IMR-90 (cell line): ENCODE measurements around the gene ACTN1. TPM values are rescaled to one million over a fixed set of nuclear protein-coding genes. Genes with fewer than 3 reads are reported as not detected.
A peak's percentile ranks its signal among the peaks of the same experiment; 100 is the strongest.

ENCODE experiments used
- ATAC-seq: fragments of 200-7000 bp; cut with Tn5 transposase; 2 replicates; pipeline ENCODE4 v1.9.1; 2020; ENCODE audit warnings: low read depth, mild to moderate bottlenecking, moderate library complexity
- BruUV-seq: library from RNA; stranded (reverse); fragments of 400-500 nt; replicated peaks from 2 replicates; lab custom pipeline; 2021; lab: Mats Ljungman, UMichigan
- CTCF ChIA-PET: fragments of 300-600 bp; formaldehyde crosslinking; extraction: SDS; loops from one replicate; lab custom pipeline; 2021; ENCODE audit warnings: antibody characterized with exemption; lab: Yijun Ruan, JAX
- POLR2A ChIA-PET: fragments of 300-600 bp; sonication (Branson Sonifier 250); formaldehyde crosslinking; loops from one replicate; lab custom pipeline; 2022; ENCODE audit warnings: antibody characterized with exemption; ENCODE audit not compliant: unreplicated experiment; lab: Charles Lee
- DNase-seq: peaks from one replicate; pipeline ENCODE4 v3.0.0; 2013
- H2AFZ ChIP-seq: replicated peaks from 2 replicates; pipeline ENCODE3; 2013; ENCODE audit warnings: low read length, mild to moderate bottlenecking; ENCODE audit not compliant: poor library complexity
- H2AK5ac ChIP-seq: 2 replicates; pipeline ENCODE4 v1.6.1; 2013; ENCODE audit warnings: low read depth, low read length, inconsistent platforms
- H2AK9ac ChIP-seq: replicated peaks from 2 replicates; pipeline ENCODE3; 2013; ENCODE audit warnings: mild to moderate bottlenecking, low read depth, low read length, moderate library complexity; ENCODE audit not compliant: poor library complexity
- H2BK120ac ChIP-seq: 2 replicates; pipeline ENCODE4 v1.6.1; 2013; ENCODE audit warnings: low read depth, low read length, inconsistent platforms
- H2BK15ac ChIP-seq: 3 replicates; pipeline ENCODE4 v1.6.1; 2013; ENCODE audit warnings: low read depth, low read length, inconsistent platforms
- H2BK20ac ChIP-seq: 2 replicates; pipeline ENCODE4 v1.6.1; 2013; ENCODE audit warnings: low read depth, mild to moderate bottlenecking, inconsistent platforms, low read length, moderate library complexity
- H2BK5ac ChIP-seq: 2 replicates; pipeline ENCODE4 v1.6.1; 2013; ENCODE audit warnings: mild to moderate bottlenecking, low read depth, low read length, inconsistent platforms; ENCODE audit not compliant: poor library complexity, severe bottlenecking
- H3K14ac ChIP-seq: replicated peaks from 2 replicates; pipeline ENCODE4 v1.6.1; 2013; ENCODE audit warnings: low read depth, low read length, inconsistent platforms
- H3K18ac ChIP-seq: 2 replicates; pipeline ENCODE4 v1.6.1; 2013; ENCODE audit warnings: low read depth, low read length, control low read depth
- H3K23ac ChIP-seq: 2 replicates; pipeline ENCODE4 v1.6.1; 2013; ENCODE audit warnings: low read depth, low read length, inconsistent platforms
- H3K27ac ChIP-seq: 2 replicates; pipeline ENCODE4 v1.5.1; 2013; ENCODE audit warnings: mild to moderate bottlenecking, control low read depth, low read length; ENCODE audit not compliant: insufficient read depth
- H3K27me3 ChIP-seq: 2 replicates; pipeline ENCODE4 v1.6.1; 2013; ENCODE audit warnings: low read length; ENCODE audit not compliant: control insufficient read depth, insufficient read depth
- H3K36me3 ChIP-seq: 2 replicates; pipeline ENCODE4 v1.6.1; 2013; ENCODE audit warnings: low read length, mixed read lengths; ENCODE audit not compliant: control insufficient read depth, insufficient read depth
- H3K4ac ChIP-seq: 2 replicates; pipeline ENCODE4 v1.6.1; 2013; ENCODE audit warnings: low read depth, low read length, inconsistent platforms
- H3K4me1 ChIP-seq: 2 replicates; pipeline ENCODE4 v1.6.1; 2013; ENCODE audit warnings: low read length, mixed read lengths; ENCODE audit not compliant: control insufficient read depth, insufficient read depth
- H3K4me2 ChIP-seq: 2 replicates; pipeline ENCODE4 v1.6.1; 2013; ENCODE audit warnings: low read depth, mild to moderate bottlenecking, control low read depth, low read length, moderate library complexity
- H3K4me3 ChIP-seq: 2 replicates; pipeline ENCODE4 v1.5.1; 2013; ENCODE audit warnings: low read depth, mild to moderate bottlenecking, control low read depth, low read length, moderate library complexity; ENCODE audit not compliant: insufficient read depth
- H3K56ac ChIP-seq: 2 replicates; pipeline ENCODE4 v1.6.1; 2013; ENCODE audit warnings: low read length, inconsistent platforms; ENCODE audit not compliant: insufficient read depth; ENCODE audit errors: extremely low read depth
- H3K79me1 ChIP-seq, 2 experiments: 2 replicates each; pipeline ENCODE4 v1.6.1; 2013; ENCODE audit warnings: low read length in 2 of 2, inconsistent platforms in 1 of 2, low read depth in 1 of 2
- H3K9ac ChIP-seq: 2 replicates; pipeline ENCODE4 v1.6.1; 2013; ENCODE audit warnings: low read depth, low read length, control low read depth
- H3K9me1 ChIP-seq: 2 replicates; pipeline ENCODE4 v1.6.1; 2013; ENCODE audit warnings: low read length, inconsistent platforms; ENCODE audit not compliant: insufficient read depth
- H3K9me3 ChIP-seq: 2 replicates; pipeline ENCODE4 v1.6.1; 2013; ENCODE audit warnings: low read length; ENCODE audit not compliant: control insufficient read depth, insufficient read depth
- H4K20me1 ChIP-seq: 2 replicates; pipeline ENCODE4 v1.6.1; 2013; ENCODE audit warnings: low read length, inconsistent platforms; ENCODE audit not compliant: insufficient read depth
- H4K5ac ChIP-seq: 2 replicates; pipeline ENCODE4 v1.6.1; 2013; ENCODE audit warnings: mild to moderate bottlenecking, low read depth, low read length, control low read depth
- H4K8ac ChIP-seq, 2 experiments: 2 replicates each; pipeline ENCODE4 v1.6.1; 2013; ENCODE audit warnings: low read depth in 2 of 2, low read length in 2 of 2, control low read depth in 1 of 2, inconsistent platforms in 1 of 2
- H4K91ac ChIP-seq: 2 replicates; pipeline ENCODE4 v1.6.1; 2013; ENCODE audit warnings: low read depth, low read length, inconsistent platforms; ENCODE audit not compliant: insufficient read depth
- CHD1 ChIP-seq: IDR thresholded peaks from 2 replicates; pipeline ENCODE4 v1.6.1; 2012; ENCODE audit warnings: low read depth, low read length, improper control_type of control experiment
- POLR2A ChIP-seq: IDR thresholded peaks from 2 replicates; pipeline ENCODE4 v1.6.1; 2012; ENCODE audit warnings: mild to moderate bottlenecking, low read depth, low read length
- SMC3 ChIP-seq: fragments of 150-350 bp; IDR thresholded peaks from 2 replicates; pipeline ENCODE4 v1.6.1; 2016; ENCODE audit warnings: low read depth, mild to moderate bottlenecking, antibody characterized with exemption, low read length, moderate library complexity
- WGBS, 2 experiments: methylation state at CpG; one replicate each; pipeline versions ENCODE4 v1.1.5 to v1.1.7; 2013; ENCODE audit warnings: missing lambda C conversion rate in 2 of 2; ENCODE audit not compliant: insufficient read length in 1 of 2; ENCODE audit errors: extremely low coverage in 2 of 2; 5-methylcytosine and 5-hydroxymethylcytosine counted together
- dilution Hi-C: fragments of 300-500 bp; cut with HindIII; formaldehyde crosslinking; loops from one replicate; pipeline ENCODE4 v1.14.3; 2018; ENCODE audit warnings: low sequenced_read_pairs; ENCODE audit not compliant: unreplicated experiment
- in situ Hi-C: fragments of 300-500 bp; cut with MboI; formaldehyde crosslinking; loops from 3 replicates; pipeline ENCODE4 v1.14.3; 2019; ENCODE audit warnings: low sequenced_read_pairs, inconsistent platforms, mixed read lengths
- intact Hi-C: fragments of 100-400 bp; cut with micrococcal nuclease; formaldehyde crosslinking; loops from 2 replicates; pipeline ENCODE4 v1.10.0; 2022
- polyA plus RNA-seq, 3 experiments: library from polyadenylated mRNA; depleted of rRNA; stranded (reverse); fragments of >200 nt; gene quantifications; 2 replicates each; pipeline ENCODE4 v1.2.3, GENCODE V29; 2012; ENCODE audit warnings: low replicate concordance in 1 of 3
- total RNA-seq: library from RNA; depleted of rRNA; stranded (reverse); fragments of >200 nt; gene quantifications from 2 replicates; pipeline ENCODE4 v1.2.3, GENCODE V29; 2012

ACTN1 gene
- total and polyA plus RNA-seq, 2 of the 4 experiments (the other 2 are of a cell fraction) = 684 to 766 TPM

DNA sequence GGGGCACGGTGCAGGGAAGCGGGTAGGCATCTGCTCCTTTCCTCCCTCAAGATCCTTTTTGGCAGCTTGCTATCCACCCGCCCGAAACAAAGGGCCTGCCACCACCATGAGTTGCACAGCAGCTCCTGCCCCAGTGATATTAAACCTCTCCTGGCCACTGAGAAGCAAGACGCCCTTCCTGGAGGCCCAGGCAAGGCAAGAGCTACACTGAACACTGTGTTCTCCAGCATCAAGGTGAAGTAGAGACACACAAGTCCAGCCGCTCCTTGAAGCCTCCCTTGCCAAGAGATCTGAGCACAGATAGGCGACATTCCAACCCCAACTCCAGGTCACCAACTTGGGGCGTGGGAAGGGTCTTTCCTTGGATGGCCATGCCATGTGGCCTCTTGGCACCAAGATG, 70.9 kb downstream of the ACTN1 start:
- Histone ChIP-seq H3K18ac (no peak overlapping the region), H4K5ac (no peak overlapping the region), H3K36me3 (peaks cover 85% of the 10 kb centered on the region), H4K91ac (no peak overlapping the region), H3K79me1 (peaks cover 39 to 90% of the 10 kb centered on the region in 2 experiments), H3K27ac (no peak overlapping the region; the same call in 1 of the 2 replicates), H3K9me1 (peaks cover 4% of the 10 kb centered on the region), H3K4ac (no peak overlapping the region), H2AFZ (no peak overlapping the region), H2AK5ac (no peak overlapping the region), H3K27me3 (no peaks in the 10 kb centered on the region), H3K56ac (no peak overlapping the region), H2BK5ac (no peak overlapping the region), H3K9ac (no peak overlapping the region), H3K23ac (no peak overlapping the region), H3K14ac (no peak overlapping the region), H2BK120ac (no peak overlapping the region), H4K20me1 (peaks cover 93% of the 10 kb centered on the region), H2AK9ac (no peak overlapping the region), H2BK20ac (no peak overlapping the region), H3K4me1 (peaks cover 6% of the 10 kb centered on the region), H3K4me2 (no peak overlapping the region), H3K4me3 (no peak overlapping the region), H4K8ac (0 out of 4 replicates have a peak overlapping the region, but pooled peaks of 1 of the 2 experiments have one; percentile 9), H3K9me3 (no peaks in the 10 kb centered on the region), H2BK15ac (no peak overlapping the region)
- in situ Hi-C loops (no loop called here), dilution Hi-C loops (no loop called here), intact Hi-C loops (no loop called here)
- DNase-seq (no peak), ATAC-seq (no peak)
- POLR2A ChIA-PET = no interaction called here
- BruUV-seq = no TSS peak
- 100% methylated on average over 2 of the region's 8 CpGs; no CpG with 5 or more reads in 1 of the 2 experiments for WGBS, 2 experiments
- CTCF ChIA-PET = interaction anchor here (0.6 kb wide), 1 partner anchor 69 kb away, joined by 4 read pairs; no protein-coding TSS in a partner anchor
- no peak for TF ChIP-seq SMC3
- no peak for TF ChIP-seq CHD1
- TF ChIP-seq POLR2A = 0 out of 2 replicates have a peak, but pooled peaks have one; percentile 21
